Epithelial cell of esophagus (primary cell): ENCODE data around the gene DGKZ.
A peak's percentile ranks its signal among the peaks of the same experiment; 100 is the strongest.

Experiments
- DNase-seq: peaks from one replicate; pipeline ENCODE4 v3.0.0; 2010; ENCODE audit warnings: low read depth
- H3K4me3 ChIP-seq: 2 replicates; pipeline ENCODE4 v1.5.1; 2011; ENCODE audit warnings: mild to moderate bottlenecking, low read length, control low read depth
- CTCF ChIP-seq: IDR thresholded peaks from 2 replicates; pipeline ENCODE4 v1.5.1; 2011; ENCODE audit warnings: low read depth, mild to moderate bottlenecking, low read length, control low read depth, inconsistent platforms; ENCODE audit not compliant: insufficient read depth; ENCODE audit errors: missing control alignments

DGKZ gene

GRCh38 chr11:46391578-46392420 lies 44.5 kb downstream of the DGKZ start, which contains the start of gene CHRM4:
CHRM4 (minus strand) TSS chr11:46391776; CDS start chr11:46386557, 5,219 bp downstream.
- DNase-seq, result no peak
- no peak for TF ChIP-seq CTCF
- peak within 1 kb of the TSS; percentile 16 for H3K4me3 ChIP-seq

GRCh38 chr11:46392421-46393230 lies 45.4 kb downstream of the DGKZ start:
- peak overlapping the region; percentile 16 for H3K4me3 ChIP-seq
- DNase-seq, result peak; percentile 81
- no peak for TF ChIP-seq CTCF

GRCh38 chr11:46393231-46393616 lies 46.0 kb downstream of the DGKZ start:
- no peak for TF ChIP-seq CTCF
- DNase-seq, result no peak
- no peak overlapping the region for H3K4me3 ChIP-seq

GRCh38 chr11:46393759-46394158 lies 46.5 kb downstream of the DGKZ start:
- no peak for DNase-seq
- H3K4me3 ChIP-seq, result no peak overlapping the region
- TF ChIP-seq CTCF, result no peak

- DNase-seq, result no peak
- no peak for TF ChIP-seq CTCF
- H3K4me3 ChIP-seq, result no peak overlapping the region
These were observed 50.3 kb downstream of the DGKZ start for GRCh38 chr11:46397526-46397925.

GRCh38 chr11:46402957-46403902 lies 56.0 kb downstream of the DGKZ start:
- no peak for DNase-seq
- TF ChIP-seq CTCF, result no peak
- H3K4me3 ChIP-seq, result no peak overlapping the region
